Uterus (tissue), 4 donors: Measurements from ENCODE around the gene PIM1. TPM values are rescaled to one million over a fixed set of nuclear protein-coding genes. Genes with fewer than 3 reads are reported as not detected.
A peak's percentile ranks its signal among the peaks of the same experiment; 100 is the strongest.

Source experiments
- DNase-seq, 2 donors: peaks; one replicate each; pipeline ENCODE4 v3.0.0-alpha.2; 2019 to 2020
- H3K27ac ChIP-seq, 2 donors: fragments of 200-600 bp; sonication (generic); 1 replicate in 1 of 2; 2 replicates in 1 of 2; pipeline ENCODE4 v1.5.1; 2016 to 2018
- H3K27me3 ChIP-seq, 2 donors: fragments of 200-600 bp; sonication (generic); one replicate each; pipeline ENCODE4 v1.5.1; 2018 to 2019; ENCODE audit warnings: control low read depth in 1 of 2
- H3K36me3 ChIP-seq, 2 donors: fragments of 200-600 bp; sonication (generic); one replicate each; pipeline ENCODE4 v1.5.1; 2019; ENCODE audit warnings: control low read depth in 1 of 2
- H3K4me1 ChIP-seq, 2 donors: fragments of 200-600 bp; sonication (generic); one replicate each; pipeline ENCODE4 v1.5.1; 2018 to 2019; ENCODE audit warnings: control low read depth in 1 of 2
- H3K4me3 ChIP-seq, 2 donors: fragments of 200-600 bp; sonication (generic); 1 replicate in 1 of 2; 2 replicates in 1 of 2; pipeline ENCODE4 v1.5.1; 2018 to 2019; ENCODE audit warnings: mild to moderate bottlenecking in 1 of 2
- H3K9me3 ChIP-seq, 2 donors: fragments of 200-600 bp; sonication (generic); one replicate each; pipeline ENCODE4 v1.5.1; 2019; ENCODE audit warnings: control low read depth in 1 of 2
- POLR2A ChIP-seq, 2 donors: fragments of 450-650 bp; IDR thresholded peaks; one replicate each; pipeline ENCODE4 v1.6.1; 2016; ENCODE audit warnings: antibody characterized with exemption in 2 of 2, mild to moderate bottlenecking in 1 of 2, moderate library complexity in 1 of 2
- intact Hi-C: fragments of 100-400 bp; cut with DNase I; formaldehyde crosslinking; loops from one replicate; pipeline ENCODE4 v1.15.1; 2023; ENCODE audit warnings: low total_unique reads
- total RNA-seq, 4 donors: library from RNA; depleted of rRNA in 3 of 4; stranded (reverse); fragments of >200 nt in 3 of 4; gene quantifications; one replicate each; pipeline versions ENCODE4 v1.1.0 to v1.2.4, GENCODE V29; 2014 to 2023
- TF ChIP-seq, protein P1 (sequence below), 4 experiments: fragments of 200-600 bp in 2 of 4; fragments of 450-650 bp in 2 of 4; sonication (generic) in 2 of 4; IDR thresholded peaks; one replicate each; pipeline ENCODE4 v1.5.1; 2016 to 2019; ENCODE audit warnings: antibody characterized with exemption in 4 of 4, mild to moderate bottlenecking in 2 of 4, moderate library complexity in 1 of 4
- donor health status: DM: yes; HTN: yes; CAD: no.

The PIM1 gene
- total RNA-seq, 4 donors from 2014 or later, result 2.0 to 44.5 (median 28.8) TPM

DNA sequence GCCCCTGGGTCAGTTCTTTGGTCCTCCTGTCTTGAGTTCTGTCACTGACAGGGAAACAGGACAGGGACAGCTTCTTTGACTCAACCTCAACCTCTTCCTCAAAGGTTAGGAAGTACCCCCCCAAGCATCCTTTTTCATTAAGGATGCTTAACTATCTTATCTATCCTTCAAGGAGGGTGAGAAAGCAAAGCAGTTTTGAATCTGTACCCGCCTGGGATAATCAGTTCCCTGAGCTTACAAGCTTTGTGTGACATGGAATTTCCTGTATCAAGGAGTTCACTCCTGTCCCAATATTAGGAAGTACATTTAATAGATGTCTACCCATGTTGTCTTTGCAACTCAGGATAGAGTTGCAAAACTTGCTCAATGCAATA is 31.1 kb upstream of the PIM1 start:
- Histone ChIP-seq H3K27me3 (no peaks in the 10 kb centered on the region), H3K4me3 (no peak overlapping the region), H3K4me1 (peaks cover 0 to 7% of the 10 kb centered on the region in 2 donors), H3K9me3 (no peaks in the 10 kb centered on the region), H3K27ac (peak overlapping the region; percentile 85 to 91), H3K36me3 (no peaks in the 10 kb centered on the region)
- intact Hi-C loops, result no loop called here
- TF ChIP-seq, protein P1, sequence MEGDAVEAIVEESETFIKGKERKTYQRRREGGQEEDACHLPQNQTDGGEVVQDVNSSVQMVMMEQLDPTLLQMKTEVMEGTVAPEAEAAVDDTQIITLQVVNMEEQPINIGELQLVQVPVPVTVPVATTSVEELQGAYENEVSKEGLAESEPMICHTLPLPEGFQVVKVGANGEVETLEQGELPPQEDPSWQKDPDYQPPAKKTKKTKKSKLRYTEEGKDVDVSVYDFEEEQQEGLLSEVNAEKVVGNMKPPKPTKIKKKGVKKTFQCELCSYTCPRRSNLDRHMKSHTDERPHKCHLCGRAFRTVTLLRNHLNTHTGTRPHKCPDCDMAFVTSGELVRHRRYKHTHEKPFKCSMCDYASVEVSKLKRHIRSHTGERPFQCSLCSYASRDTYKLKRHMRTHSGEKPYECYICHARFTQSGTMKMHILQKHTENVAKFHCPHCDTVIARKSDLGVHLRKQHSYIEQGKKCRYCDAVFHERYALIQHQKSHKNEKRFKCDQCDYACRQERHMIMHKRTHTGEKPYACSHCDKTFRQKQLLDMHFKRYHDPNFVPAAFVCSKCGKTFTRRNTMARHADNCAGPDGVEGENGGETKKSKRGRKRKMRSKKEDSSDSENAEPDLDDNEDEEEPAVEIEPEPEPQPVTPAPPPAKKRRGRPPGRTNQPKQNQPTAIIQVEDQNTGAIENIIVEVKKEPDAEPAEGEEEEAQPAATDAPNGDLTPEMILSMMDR (IDR thresholded peaks at IDR 0.05), result no peak
- TF ChIP-seq POLR2A (IDR thresholded peaks at IDR 0.05), result no peak
- DNase-seq, result no peak

DNA sequence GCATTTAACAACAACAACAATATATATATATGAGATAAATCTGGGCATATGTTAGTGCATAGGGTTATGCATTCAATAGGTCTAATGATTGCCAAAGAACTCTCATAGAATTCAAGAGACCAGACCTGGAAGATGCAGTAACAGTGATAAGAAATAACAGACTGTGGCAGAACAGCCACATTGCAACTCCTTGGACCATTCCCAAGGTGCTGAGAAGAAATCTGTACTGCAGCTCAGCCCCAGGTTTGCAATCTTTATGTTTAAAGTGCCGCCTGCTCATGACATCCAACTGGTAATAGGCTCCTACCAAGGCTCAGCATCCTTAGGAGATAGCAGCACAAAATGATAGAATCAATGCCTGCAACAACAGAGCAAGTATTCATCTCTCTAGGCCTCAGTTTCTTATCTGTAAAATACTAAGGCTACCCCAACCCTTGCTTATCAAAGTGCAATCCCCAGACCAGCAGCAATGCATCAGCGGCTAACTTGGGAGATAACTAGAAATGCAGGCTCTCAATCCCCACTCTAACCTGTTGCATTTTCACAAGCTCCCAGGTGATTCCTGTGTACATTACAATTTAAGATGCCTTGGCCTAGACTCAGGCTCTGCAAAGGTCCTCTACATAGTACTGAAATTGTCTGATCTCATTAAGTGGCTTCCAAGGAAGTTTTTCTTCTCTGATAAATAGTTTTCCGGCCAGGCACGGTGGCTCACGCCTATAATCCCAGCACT is 30.6 kb upstream of the PIM1 start:
- H3K27me3 ChIP-seq, result no peaks in the 10 kb centered on the region
- H3K9me3 ChIP-seq, result no peaks in the 10 kb centered on the region
- H3K36me3 ChIP-seq, result no peaks in the 10 kb centered on the region
- no peak overlapping the region for H3K4me3 ChIP-seq
- H3K4me1 ChIP-seq, result peaks cover 0 to 7% of the 10 kb centered on the region in 2 donors
- DNase-seq, result no peak
- intact Hi-C loops, result no loop called here
- no peak for TF ChIP-seq POLR2A (IDR thresholded peaks at IDR 0.05)
- TF ChIP-seq, protein P1 (IDR thresholded peaks at IDR 0.05), result no peak
- peak overlapping the region in 1 of 2 donors; percentile 85 for H3K27ac ChIP-seq

- Histone ChIP-seq H3K27ac (peak overlapping the region; percentile 73 to 95), H3K4me1 (peaks cover 0 to 7% of the 10 kb centered on the region in 2 donors)
- TF ChIP-seq POLR2A (IDR thresholded peaks at IDR 0.05), result no peak
- TF ChIP-seq, protein P1 (IDR thresholded peaks at IDR 0.05), result no peak
Measured at GRCh38 chr6:37140145-37140544, 29.8 kb upstream of the PIM1 start.

DNA sequence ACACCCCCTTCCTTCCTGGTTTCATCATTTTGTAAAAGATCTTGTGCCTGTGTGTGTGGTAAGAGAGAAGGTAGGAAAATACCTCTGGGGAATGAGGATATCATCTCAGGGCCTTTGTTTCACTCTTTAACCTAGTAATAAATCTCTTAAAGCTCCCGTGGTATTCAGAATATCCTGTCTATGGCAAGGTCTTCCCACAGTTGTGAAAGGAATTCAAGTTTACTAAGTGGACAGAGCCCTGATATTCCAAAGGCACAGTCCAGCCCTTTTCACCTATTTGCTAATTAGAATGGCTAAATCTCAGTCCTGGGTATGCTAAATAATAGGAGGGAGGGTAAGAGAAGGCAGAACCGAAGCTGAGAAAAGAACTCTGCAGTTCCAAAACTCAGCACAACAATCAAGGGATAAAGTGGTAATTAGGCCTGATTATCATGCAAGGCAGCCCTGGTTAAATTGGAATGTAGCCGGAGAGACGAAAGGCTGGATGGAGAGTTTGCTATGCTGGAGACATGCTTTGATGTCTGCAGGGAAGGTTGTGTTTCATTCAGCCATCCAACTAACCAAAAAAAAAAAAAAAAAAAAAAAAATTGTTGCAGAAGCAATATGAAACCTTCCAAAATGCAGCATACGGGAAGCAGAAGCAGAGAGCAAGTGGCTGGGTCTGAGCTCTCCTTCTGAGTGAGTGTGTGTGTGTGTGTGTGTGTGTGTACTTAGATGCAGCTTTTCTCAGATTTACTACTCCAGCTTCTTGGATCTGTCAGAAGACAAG is 28.5 kb upstream of the PIM1 start:
- no peaks in the 10 kb centered on the region for H3K9me3 ChIP-seq
- H3K4me1 ChIP-seq, result peaks cover 0 to 11% of the 10 kb centered on the region in 2 donors
- DNase-seq, result peak; percentile 60 to 74
- H3K36me3 ChIP-seq, result no peaks in the 10 kb centered on the region
- TF ChIP-seq, protein P1 (IDR thresholded peaks at IDR 0.05), result no peak
- no peak for TF ChIP-seq POLR2A (IDR thresholded peaks at IDR 0.05)
- peak overlapping the region; percentile 73 to 95 for H3K27ac ChIP-seq
- H3K4me3 ChIP-seq, result no peak overlapping the region
- no peaks in the 10 kb centered on the region for H3K27me3 ChIP-seq
- intact Hi-C loops, result no loop called here

More at GRCh38 chr6:37140145-37140544, 29.8 kb upstream of the PIM1 start:
- no peaks in the 10 kb centered on the region for H3K27me3 ChIP-seq
- no peak for DNase-seq
- H3K36me3 ChIP-seq, result no peaks in the 10 kb centered on the region
- intact Hi-C loops, result no loop called here
- no peak overlapping the region for H3K4me3 ChIP-seq
- no peaks in the 10 kb centered on the region for H3K9me3 ChIP-seq

DNA sequence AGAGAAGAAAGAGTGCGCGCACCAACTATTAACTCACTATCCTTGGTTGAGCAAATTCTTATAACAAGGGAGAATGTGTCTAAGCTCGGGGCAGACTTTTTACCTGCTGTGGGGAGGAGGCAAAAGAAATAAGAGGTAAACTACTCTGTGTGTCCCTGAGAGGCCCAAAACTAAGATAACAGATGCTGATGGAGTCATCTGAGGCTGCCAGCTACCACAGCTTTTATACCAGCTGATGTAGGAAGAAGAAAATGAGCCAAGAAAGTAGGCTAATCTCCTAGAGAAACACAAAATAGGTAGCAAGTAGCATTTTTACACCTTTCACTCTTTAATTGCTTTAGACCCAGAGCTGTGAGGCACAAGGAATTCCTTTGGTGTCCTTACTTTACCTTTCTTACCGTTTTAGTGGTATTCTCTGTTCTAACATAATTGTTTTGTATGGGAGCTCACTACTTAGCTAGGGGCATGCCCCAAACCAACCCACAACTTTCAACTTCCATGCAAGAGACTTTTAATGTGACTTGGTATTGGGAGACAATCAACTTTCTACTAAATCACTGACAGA is 27.8 kb upstream of the PIM1 start:
- TF ChIP-seq, protein P1 (IDR thresholded peaks at IDR 0.05), result no peak
- TF ChIP-seq POLR2A (IDR thresholded peaks at IDR 0.05), result no peak
- Histone ChIP-seq H3K9me3 (no peaks in the 10 kb centered on the region), H3K27me3 (no peaks in the 10 kb centered on the region), H3K4me1 (peaks cover 0 to 11% of the 10 kb centered on the region in 2 donors), H3K27ac (peak overlapping the region; percentile 73 to 95), H3K36me3 (no peaks in the 10 kb centered on the region), H3K4me3 (no peak overlapping the region)
- intact Hi-C loops, result no loop called here
- DNase-seq, result no peak
